ENCODE results near the gene SLC25A5.

SLC25A5 gene

GRCh38 chrX:119518371-119518770, 50.1 kb downstream of the SLC25A5 start:
- no peak for DNase-seq (ENCODE audit: low read depth, low spot score)
- no peak overlapping the region for H3K4me3 ChIP-seq (ENCODE audit: low read depth, low read length)
- in situ Hi-C loops (cut with HindIII; ENCODE audit: low sequenced_read_pairs) = no loop called here
- no peak for TF ChIP-seq CTCF (IDR thresholded peaks at IDR 0.05; ENCODE audit: low read depth, low read length)
